DMS114 treated with DMSO at 0.1 percent for 48 hours (cell line): ENCODE measurements around the gene KIRREL1.

ENCODE experiments used
- DNase-seq: peaks from one replicate; lab custom pipeline; 2025; ENCODE audit not compliant: unreplicated experiment; lab: John Stamatoyannopoulos, UW

The KIRREL1 gene

DNA sequence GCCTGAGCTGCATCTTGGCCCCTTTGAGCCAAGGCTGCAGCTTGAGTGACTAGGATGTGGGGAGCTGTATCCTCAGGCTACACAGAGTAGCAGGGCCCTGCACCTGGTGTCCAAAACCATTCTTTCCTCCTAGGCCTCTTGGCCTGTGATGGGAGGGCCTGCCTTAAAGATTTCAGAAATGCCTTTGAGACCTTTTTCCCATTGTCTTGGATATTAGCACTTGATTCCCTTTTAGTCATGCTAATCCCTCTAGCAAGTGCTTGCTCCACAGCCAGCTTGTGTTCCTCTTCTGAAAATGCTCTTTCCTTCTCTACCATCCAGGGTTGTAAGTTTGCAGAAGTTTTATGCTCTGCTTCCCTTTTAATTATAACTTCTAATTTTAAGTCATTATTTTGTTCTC is 21.7 kb upstream of the KIRREL1 start:
- DNase-seq = no peak

DNA sequence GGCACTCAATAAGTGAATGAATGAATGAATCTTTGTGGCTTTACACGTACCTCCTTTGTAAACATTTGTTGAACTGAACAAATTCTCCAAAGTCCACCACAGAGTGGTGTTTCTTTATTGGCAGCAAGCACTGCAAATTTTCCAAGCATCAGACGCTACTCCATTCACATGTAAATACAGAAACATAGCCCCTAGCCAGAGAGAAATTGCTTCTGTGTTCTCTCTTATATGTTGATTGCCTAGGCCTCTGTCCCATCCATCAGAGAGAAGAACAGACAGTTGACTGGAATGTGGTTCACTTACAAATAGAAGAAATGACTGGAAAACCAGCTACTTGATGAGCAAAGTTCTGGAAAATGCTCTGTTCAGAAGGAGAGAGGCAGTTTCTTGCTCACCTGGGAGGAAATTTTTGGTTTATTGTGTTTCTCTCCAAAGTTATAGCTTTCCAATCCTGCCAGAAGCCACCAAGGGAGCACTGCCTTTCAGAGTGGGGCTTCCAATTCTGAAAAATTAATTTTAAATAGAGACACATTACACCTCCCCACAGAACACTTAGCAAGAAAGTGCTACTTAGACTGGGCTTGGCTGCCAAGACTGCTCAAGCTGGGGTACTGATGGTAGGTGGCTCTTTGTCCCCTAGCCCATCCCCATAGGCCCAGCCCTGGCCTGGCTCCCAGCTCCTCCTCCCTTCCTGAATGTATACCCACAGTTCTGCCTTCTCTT is 18.1 kb upstream of the KIRREL1 start:
- no peak for DNase-seq

DNA sequence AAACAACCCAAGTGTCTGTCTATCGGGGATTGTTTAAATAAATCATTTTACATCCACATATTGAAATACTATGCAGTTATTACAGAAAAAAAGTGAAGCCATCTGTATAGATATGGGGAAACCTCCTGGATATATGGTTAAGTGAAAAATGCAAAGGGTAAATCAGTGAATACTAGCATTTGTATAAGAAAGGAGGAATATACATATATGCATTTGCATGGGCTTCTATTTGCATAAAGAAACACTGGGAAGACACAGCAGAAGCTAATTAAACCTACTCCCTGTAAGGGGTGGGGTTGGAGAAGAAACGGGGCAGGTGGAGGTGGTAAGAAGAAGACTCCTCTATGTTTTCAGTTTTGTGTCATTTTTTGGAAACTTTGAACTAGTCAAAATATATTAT is 16.6 kb upstream of the KIRREL1 start:
- no peak for DNase-seq

DNA sequence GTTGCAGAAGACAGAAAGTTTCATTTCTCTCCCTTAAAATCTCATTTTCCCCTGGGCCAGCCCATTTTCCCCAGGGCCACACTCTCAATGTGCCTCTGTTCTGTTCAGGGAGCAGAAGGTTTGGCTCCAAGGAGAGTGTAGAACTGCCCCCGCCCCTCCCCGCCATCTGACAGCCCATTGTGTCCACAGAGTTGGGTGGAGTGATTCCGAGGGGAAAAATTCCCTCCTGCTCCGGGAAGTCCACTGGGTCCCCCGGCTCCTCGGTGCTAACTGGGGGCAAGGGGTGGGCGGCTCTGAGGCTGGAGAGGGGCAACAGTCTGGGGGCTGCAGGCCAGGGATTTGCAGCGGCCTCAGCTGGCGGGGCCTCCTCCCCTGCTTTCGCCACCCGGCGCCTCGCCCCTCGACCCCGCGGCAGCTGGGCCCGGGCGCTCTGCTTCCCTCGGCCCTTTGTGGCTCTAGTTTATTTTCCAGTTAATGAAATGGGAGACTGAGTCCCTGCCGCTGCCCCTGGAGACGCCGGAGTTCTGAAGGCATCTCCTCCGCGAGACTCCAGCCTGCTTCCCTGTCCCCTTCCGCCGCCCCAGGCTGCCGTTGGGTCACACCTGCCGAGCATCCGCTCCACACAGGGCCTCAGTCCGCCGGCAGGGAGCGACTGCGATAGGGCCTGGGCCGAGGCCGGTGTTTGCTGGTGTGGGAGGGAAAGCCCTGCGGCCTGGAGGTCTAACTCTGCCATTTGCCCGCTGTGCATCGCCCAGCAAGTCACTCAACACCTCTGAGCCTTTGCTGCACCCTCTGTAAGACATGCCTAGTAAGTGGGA is 14.7 kb upstream of the KIRREL1 start:
- no peak for DNase-seq

DNA sequence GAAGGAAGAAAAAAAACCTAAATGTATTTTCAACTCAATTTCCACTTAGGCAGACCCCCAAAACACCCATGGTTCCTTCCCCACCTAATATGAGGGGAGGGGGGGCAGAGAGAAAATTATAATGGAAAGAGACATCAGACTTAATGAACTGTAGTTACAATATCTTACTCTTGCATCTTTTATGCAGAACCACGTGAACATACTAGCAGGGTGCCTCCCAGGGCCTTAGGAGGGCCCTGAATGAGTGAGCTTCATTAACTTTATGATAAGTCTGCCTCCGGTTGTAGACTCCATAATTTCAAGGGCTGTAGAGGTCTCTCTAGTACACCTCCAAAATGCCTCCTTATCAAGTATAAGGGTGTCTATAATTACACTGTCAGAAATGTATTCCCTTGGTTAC is 11.3 kb upstream of the KIRREL1 start:
- DNase-seq = no peak

DNA sequence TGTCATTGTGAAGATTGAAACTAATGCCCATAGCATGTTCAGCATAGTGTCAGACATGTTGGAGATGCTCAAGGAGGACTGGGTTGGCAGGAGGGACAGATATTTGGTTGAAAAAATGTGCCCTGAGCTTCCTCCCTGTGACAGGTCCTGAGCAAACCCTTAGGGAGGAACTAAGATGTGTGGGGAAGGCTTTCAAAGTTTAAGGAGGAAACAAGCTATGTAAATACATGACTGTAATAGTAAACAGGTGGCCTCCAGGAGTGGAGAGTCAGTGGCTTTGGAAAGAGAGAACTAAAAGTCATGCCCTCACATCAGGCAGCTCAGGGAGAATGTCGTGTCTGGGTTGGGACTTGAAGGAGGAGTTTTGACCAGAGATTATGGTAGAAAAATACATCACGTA is 9.7 kb upstream of the KIRREL1 start:
- no peak for DNase-seq

DNA sequence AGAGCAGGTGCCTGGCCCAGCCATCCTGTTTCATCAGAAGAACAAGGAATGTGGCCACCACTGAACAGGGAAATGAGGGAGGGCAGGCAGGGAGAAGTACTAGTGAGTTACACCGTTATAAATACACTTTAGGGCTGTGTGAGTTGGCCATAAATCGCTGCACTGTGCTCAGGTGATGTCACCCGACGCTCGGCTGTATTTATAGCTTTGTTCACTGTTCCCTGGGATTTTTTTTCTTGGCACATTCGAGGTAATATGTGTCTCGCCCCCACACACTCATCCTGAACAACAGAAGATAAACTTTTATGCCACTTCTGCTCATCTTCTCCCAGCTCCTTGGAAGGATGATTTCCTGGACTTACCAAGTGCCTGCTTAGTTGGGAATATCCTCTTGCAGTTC is 9.0 kb upstream of the KIRREL1 start:
- DNase-seq = no peak

DNA sequence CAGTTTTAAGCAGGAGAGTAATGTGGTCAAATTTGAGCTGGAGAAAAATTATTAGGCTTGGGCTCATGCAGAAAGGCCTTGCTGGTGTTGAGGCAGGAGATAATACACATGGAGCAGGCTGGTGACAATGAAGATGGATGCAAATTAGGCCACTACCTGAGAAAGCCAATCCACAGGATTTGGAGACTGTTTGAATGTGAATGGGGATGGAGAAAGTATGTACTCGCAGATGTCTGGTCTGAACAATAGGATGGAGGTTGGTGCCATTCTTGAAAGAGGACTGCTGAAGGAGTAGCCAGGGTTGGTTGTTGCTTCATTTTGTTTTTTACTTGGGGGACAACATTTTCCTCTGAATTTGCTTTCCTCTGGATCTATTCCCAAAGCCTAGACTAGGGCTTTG is 8.0 kb upstream of the KIRREL1 start:
- DNase-seq = no peak

DNA sequence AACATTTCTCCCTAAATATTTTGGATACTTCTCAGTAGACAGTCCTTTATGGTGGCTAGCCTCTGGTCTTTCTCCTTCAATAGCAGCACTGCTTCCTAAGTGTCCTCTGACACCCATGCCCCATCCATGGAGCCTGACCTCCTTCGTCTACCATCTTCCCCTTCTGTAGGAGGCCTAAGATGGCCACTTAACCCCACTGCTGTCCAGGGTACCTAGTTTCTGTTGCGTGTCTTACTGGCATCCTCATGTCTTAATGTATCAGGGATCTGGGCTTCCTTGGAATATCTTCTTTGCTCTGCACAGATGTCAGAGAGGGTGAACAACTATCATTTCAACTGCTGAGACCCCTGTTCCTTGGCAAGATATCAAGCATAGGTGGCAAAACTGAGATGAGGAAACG is 5.4 kb upstream of the KIRREL1 start:
- no peak for DNase-seq

DNA sequence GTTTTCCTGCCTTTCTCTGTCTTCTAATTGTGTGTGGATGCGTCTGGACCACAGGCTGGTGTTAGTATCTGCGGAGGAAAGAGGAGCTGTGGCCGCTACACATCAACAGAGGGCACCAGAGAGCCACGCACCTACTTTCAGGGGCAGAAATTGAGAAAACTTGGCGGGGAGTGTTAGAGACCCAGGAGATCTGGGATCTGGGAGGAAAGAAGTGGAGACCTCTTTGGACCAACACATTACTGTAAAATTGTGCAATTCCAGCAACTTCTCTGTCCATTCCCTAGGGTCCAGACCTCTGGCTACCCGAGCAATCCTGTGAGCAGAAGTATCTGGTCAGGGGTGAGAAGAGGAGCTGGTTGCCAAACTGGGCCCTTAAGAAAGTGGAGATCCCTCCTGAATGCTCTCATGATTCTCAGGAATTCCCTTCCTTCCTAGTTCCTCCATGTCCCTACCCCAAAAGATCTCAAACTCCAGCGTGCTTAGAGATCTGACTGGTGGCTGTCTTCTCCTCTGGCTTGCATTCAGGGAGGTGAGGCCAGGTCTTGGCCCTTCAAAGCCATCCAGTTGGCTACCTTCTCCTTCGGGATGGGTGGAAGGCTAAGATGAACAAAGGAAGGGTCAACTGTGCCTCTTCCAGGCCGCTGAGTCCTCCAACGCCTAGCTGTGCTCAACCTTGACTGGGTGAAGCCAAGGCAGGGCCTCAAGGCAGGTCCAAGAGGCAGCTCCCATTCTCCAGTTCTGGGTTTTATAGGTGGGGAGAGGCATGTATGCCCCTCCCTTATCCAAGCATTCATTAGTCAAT is 1.2 kb upstream of the KIRREL1 start:
- peak; percentile 75 for DNase-seq

DNA sequence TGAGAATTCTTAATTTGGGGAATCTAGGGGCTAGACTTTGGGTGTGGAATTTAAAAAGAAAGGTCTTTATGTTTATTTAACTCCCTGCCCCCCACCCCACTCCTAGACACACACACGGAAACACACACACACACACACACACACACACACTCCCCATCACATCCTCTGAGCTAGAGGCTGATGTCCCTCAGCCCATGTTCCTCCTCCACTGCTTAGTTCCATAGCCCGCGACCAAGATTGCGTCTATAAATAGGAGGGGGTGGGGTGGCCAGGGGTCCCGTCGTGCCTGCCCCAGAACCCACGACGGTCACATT is 655 bp upstream of the KIRREL1 start:
- DNase-seq = no peak

DNA sequence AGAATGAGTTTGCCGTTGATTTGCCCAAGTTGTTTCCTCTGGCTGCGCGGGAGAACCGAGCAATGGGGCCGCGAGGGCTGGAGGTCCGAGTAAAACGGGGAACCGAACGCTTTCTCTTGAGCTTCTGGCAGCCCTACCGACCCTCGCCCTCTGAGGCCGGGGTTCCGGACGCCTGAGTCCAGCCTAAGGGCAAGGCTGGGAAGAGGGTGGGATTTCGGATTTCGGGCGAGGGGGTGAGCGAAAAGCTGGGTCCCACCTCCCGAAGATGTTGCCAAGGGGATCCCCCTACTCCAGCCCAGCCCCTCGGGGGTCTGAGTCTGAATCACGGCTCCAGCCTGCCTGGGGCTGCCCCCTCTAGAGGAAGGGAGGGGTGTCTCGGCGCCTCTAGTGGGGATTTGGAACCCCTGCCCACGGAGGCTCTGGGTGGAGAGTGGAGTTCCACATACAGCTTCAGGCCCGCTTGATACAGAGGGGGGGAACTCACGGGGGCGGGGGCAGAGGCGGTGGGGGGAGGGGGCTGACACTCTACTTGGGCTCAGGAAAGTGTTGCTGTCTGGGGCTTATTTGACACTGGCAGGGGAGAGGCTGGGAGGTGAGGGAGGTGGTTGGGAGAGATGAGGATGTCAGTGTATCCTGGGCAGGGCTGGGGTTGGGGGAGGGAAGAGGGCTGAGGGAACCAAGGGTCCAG is 617 bp downstream of the KIRREL1 start:
- DNase-seq = no peak

DNA sequence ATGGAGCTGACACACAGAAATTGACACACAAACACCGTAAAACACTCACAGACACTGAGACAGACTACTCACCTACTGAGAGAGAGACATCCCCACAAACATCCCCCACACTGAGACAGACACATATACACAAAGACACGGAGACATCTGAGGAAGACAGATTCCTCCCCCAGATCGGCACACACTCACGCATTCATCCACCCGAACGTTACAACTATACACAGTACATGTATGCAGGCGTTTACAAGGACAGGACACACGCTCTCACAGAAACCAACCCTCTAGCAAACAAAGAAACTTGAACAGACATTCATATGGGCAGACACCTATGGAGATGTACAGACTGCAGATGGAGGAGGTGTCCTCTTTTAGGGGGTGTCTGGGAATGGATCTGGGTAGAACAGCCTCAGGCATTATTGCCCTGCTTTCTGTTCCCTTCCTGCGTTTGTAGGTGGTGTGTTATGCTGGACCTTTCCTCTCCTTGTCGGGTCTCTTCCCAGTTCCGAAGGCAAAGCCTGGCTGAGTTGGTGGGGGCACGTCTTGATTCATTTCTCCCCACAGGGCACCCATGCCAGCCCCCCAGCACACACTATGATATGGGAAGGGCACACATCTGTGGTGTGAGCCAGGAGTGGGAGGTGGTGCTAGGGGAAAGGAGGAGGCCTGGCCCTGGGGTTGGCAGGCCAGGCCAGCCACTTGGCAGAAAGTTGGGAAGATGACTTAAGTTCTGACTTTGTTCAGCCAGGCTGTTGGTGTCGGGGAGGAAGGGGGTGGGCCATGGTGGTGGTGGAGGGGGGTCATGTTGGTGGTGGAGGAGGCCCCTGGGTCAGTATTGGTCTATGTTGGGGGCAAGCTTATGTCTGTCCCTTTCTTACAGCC is 1.5 kb downstream of the KIRREL1 start:
- DNase-seq = no peak

DNA sequence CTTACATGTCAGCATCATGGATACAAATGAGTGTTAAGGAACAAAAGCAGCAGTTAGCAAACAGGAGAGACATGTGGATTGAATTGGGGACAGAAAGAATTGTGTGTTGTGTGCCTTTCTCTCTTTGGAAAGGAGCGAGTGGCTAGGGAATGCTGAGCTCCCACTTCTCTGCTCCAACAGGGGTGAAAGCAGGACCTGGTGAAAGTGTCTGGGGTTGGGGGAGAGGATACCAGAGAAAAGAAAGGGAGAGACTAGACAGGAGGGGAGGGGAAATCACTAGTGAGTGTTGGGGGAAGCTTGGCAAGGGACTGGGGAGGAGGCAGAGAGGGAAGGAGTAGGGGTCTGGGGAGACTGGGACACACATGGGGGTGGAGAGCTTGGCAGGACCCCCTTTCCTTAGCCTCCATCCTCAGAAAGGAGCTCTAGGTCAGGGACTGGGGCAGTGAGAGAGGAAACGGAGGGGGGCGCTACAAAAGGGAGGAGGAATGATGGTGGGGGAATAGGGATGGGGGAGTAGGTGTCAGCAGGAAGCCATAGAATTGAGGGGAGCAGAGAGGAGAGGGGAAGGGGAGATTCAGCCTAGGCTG is 2.2 kb downstream of the KIRREL1 start:
- no peak for DNase-seq

DNA sequence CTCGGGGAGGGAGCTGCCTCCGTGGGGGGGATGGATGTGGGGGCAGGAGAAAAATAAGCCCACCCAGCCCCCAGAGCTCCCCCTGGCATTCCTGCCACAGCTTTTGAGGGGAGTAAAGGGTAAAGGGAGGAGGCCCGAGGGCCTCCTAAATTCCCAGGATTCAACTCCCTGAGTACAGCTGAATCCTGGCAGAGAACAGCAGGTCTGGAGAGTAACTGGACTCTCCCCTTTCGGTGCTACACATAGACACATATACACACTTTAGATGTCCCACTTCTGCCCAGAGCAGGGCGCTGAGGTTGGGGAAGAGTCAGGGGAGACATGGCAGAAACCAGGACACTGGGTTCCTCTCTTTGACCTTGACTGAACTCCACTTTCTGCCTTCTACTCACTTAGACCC is 3.0 kb downstream of the KIRREL1 start:
- DNase-seq = no peak

DNA sequence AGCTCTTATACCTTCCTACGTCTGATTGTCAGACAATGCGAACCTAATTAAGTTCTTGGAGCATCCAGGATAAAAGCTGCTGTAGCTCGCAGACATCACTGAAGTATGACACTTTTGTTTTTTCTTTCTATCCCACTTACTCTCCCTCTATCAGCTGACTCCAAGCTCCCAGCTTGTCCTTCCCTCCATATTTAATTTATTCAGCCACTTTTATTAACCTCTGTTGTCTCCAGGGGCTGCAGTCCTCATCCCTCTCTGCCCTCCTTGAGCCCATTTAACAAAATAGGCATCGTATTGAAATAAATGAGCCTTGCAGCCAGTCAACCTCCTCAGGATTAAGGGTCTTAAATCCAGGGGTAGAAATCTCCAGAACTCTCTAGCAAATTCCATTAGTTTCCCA is 7.1 kb downstream of the KIRREL1 start:
- DNase-seq = no peak

DNA sequence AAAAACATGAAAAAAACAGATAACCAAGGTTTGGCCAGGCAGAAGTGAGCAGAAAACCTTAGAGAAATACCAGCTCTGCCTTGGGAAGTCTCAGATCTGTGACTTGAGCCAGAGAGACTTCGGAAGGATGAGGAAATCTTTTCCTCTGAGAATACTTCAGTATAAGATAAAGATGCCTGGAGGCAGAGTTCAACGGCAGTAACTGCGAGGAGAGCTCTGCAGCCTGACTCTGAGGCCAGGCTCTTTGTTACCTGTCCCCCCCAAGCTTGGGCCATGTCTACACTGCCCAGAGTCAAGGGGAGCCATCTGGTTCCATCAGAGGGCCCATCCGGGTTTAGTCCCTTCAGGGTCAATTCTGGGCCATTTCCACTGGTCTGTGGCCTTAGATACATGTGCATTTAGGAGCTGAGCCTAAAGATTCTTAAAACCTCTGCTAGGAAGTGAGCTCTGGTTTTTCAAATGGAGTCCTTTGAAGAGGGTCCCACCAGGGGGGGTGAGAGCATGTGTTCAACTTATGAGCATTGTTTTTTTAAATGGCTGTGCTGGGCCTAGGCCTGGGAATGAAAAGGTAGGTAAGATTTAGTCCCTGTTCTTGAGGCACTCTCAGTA is 8.7 kb downstream of the KIRREL1 start:
- no peak for DNase-seq

DNA sequence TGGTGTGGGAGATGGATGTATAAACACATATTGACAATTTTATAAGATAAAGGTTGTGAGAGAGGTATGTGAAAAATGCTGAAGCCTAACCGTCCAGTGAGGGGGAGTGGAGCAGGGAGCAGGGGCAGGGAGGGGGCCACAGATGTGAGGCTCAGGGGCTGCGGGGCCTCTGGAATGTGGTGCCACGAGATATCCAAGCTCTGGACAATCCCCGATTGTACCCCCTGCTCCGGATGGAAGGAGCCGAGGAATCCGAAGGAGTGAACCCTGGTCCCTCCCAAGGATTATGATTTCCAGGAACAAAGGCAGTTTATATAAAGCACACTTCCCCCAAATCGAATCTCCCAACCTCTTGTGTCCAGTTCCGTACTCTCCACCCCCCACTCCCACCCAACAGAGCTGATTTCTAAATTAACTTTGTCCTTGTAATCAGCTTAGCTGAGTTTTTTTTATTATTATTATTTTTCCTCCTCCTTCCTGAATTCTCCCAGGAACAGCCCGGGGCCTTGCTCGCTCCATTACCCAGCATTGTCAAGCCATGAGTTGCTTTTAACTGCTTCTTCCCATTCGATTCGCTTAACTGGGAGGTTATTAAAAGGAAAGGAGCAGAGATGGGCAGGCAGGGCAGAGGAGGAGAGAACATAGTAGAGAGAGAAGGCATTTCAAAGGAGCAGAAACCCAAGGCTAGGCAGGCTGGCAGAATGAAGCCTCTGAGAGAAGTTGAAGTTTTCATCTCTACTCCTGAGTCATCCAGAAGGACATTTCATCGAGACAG is 9.4 kb downstream of the KIRREL1 start:
- DNase-seq = no peak

DNA sequence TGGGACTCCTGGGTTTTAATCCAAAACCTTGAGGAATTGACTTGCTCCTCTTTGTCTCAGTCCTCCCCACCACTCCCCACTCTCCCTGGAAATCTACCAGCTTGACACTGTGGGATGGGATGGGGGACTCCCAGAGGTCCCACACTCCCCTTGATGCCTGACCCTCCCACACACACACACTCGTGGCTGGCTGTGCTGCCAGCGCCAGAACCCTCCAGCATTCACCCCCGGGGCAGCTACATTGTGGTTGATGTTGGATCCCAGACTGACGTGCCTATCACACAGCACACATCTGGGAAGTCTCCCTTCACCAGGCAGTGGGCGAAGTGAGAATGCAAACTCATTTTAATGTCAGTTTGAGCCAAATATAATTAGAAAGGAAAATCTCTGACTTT is 10.0 kb downstream of the KIRREL1 start:
- no peak for DNase-seq
